HG02884 (cell line): ENCODE results near the gene CRIP3.

Experiments used
- ATAC-seq: cut with Tn5 transposase; IDR thresholded peaks from one replicate; pipeline ENCODE4 v1.9.1; 2021; ENCODE audit warnings: mild to moderate bottlenecking, moderate library complexity; ENCODE audit not compliant: unreplicated experiment

Gene CRIP3

GRCh38 chr6:43258180-43258579, 50.4 kb downstream of the CRIP3 start:
- ATAC-seq, result no peak

- no peak for ATAC-seq
These were observed 51.1 kb downstream of the CRIP3 start for GRCh38 chr6:43257367-43258145.

- no peak for ATAC-seq
These were observed 51.8 kb downstream of the CRIP3 start for GRCh38 chr6:43256670-43257366.
